ENCODE results near the gene DAPK1. TPM values are rescaled to one million over a fixed set of nuclear protein-coding genes. Genes with fewer than 3 reads are reported as not detected.

Gene DAPK1
- total and polyA plus RNA-seq, 2 donors (not counting 1 experiment from before 2014, with no cell fraction given) = 1.7 to 2.8 TPM

- no peaks in the 10 kb centered on the region for H3K4me1 ChIP-seq (ENCODE audit: control insufficient read depth in 2 of 2, insufficient read depth in 2 of 2, low read length in 2 of 2)
- H3K27ac ChIP-seq (ENCODE audit: low read length in 2 of 2) = no peak overlapping the region
- no peak for DNase-seq
- no peak overlapping the region for H2AFZ ChIP-seq (ENCODE audit: insufficient read depth, low read depth, low read length, poor library complexity, severe bottlenecking)
- H3K4me2 ChIP-seq (replicated peaks; ENCODE audit: low read depth, low read length, poor library complexity, severe bottlenecking) = no peak overlapping the region
- Mint-ChIP-seq H3K27ac (no peak overlapping the region), H3K9me3 (ENCODE audit: insufficient read depth) (no peaks in the 10 kb centered on the region), H3K27me3 (no peaks in the 10 kb centered on the region), H3K4me3 (no peak overlapping the region), H3K4me1 (no peaks in the 10 kb centered on the region)
- no peaks in the 10 kb centered on the region for H4K20me1 ChIP-seq (ENCODE audit: control insufficient read depth, insufficient read depth, low read length, poor library complexity, severe bottlenecking)
- intact Hi-C loops (cut with micrococcal nuclease) = no loop called here
- H3K27me3 ChIP-seq (replicated peaks in 1 of 4; ENCODE audit: control extremely low read depth in 1 of 4, control insufficient read depth in 3 of 4, insufficient read depth in 4 of 4, low read length in 3 of 4) = no peaks in the 10 kb centered on the region
- no peak overlapping the region for H3K4me3 ChIP-seq (ENCODE audit: control extremely low read depth in 1 of 5, extremely low read depth in 1 of 5, insufficient read depth in 1 of 5, low read depth in 2 of 5, low read length in 4 of 5)
- no peaks in the 10 kb centered on the region for H3K9me3 ChIP-seq (ENCODE audit: control extremely low read depth in 1 of 3, control insufficient read depth in 2 of 3, insufficient read depth in 1 of 3, low read length in 2 of 3)
- POLR2A ChIA-PET = no interaction called here
- 100% methylated on average over 1 of the region's 3 CpGs for WGBS (ENCODE audit: insufficient coverage)
- no peaks in the 10 kb centered on the region for H3K36me3 ChIP-seq (replicated peaks in 1 of 2; ENCODE audit: control extremely low read depth in 1 of 2, control insufficient read depth in 1 of 2, extremely low read depth in 1 of 2, insufficient read depth in 2 of 2, low read length in 1 of 2)
- H3K79me2 ChIP-seq (ENCODE audit: control insufficient read depth, insufficient read depth, low read length) = no peaks in the 10 kb centered on the region
- CTCF ChIA-PET = no interaction called here
- H3K9ac ChIP-seq (ENCODE audit: low read length) = no peak overlapping the region
- no peak for TF ChIP-seq CTCF (IDR thresholded peaks at IDR 0.05)
- no peak for TF ChIP-seq EZH2 (IDR thresholded peaks at IDR 0.05; ENCODE audit: borderline replicate concordance, insufficient read depth, low read depth, low read length, poor library complexity, severe bottlenecking)
- ATAC-seq (ENCODE audit: low read depth) = no peak
These were observed 143.4 kb downstream of the DAPK1 start for GRCh38 chr9:87641067-87641466.

GRCh38 chr9:87642330-87643106, 144.9 kb downstream of the DAPK1 start:
- Histone ChIP-seq H3K27ac (ENCODE audit: low read length in 2 of 2) (no peak overlapping the region), H2AFZ (ENCODE audit: insufficient read depth, low read depth, low read length, poor library complexity, severe bottlenecking) (no peak overlapping the region), H3K9me3 (ENCODE audit: control extremely low read depth in 1 of 3, control insufficient read depth in 2 of 3, insufficient read depth in 1 of 3, low read length in 2 of 3) (no peaks in the 10 kb centered on the region), H3K79me2 (ENCODE audit: control insufficient read depth, insufficient read depth, low read length) (no peaks in the 10 kb centered on the region), H3K36me3 (replicated peaks in 1 of 2; ENCODE audit: control extremely low read depth in 1 of 2, control insufficient read depth in 1 of 2, extremely low read depth in 1 of 2, insufficient read depth in 2 of 2, low read length in 1 of 2) (no peaks in the 10 kb centered on the region), H3K4me1 (ENCODE audit: control insufficient read depth in 2 of 2, insufficient read depth in 2 of 2, low read length in 2 of 2) (no peaks in the 10 kb centered on the region), H3K4me3 (ENCODE audit: control extremely low read depth in 1 of 5, extremely low read depth in 1 of 5, insufficient read depth in 1 of 5, low read depth in 2 of 5, low read length in 4 of 5) (no peak overlapping the region), H3K4me2 (replicated peaks; ENCODE audit: low read depth, low read length, poor library complexity, severe bottlenecking) (no peak overlapping the region), H4K20me1 (ENCODE audit: control insufficient read depth, insufficient read depth, low read length, poor library complexity, severe bottlenecking) (no peaks in the 10 kb centered on the region), H3K27me3 (replicated peaks in 1 of 4; ENCODE audit: control extremely low read depth in 1 of 4, control insufficient read depth in 3 of 4, insufficient read depth in 4 of 4, low read length in 3 of 4) (no peaks in the 10 kb centered on the region), H3K9ac (ENCODE audit: low read length) (no peak overlapping the region)
- no peaks in the 10 kb centered on the region for H3K4me1 Mint-ChIP-seq
- 94% methylated on average over 2 of the region's 6 CpGs for WGBS (ENCODE audit: insufficient coverage)
- no peaks in the 10 kb centered on the region for H3K27me3 Mint-ChIP-seq
- ChIA-PET POLR2A (no interaction called here), CTCF (no interaction called here)
- no peak for DNase-seq
- TF ChIP-seq CTCF (IDR thresholded peaks at IDR 0.05) (no peak), EZH2 (IDR thresholded peaks at IDR 0.05; ENCODE audit: borderline replicate concordance, insufficient read depth, low read depth, low read length, poor library complexity, severe bottlenecking) (no peak)
- ATAC-seq (ENCODE audit: low read depth) = no peak
- H3K4me3 Mint-ChIP-seq = no peak overlapping the region
- intact Hi-C loops (cut with micrococcal nuclease) = no loop called here
- no peaks in the 10 kb centered on the region for H3K9me3 Mint-ChIP-seq (ENCODE audit: insufficient read depth)
- H3K27ac Mint-ChIP-seq = no peak overlapping the region
